ENCODE measurements around the gene NEAT1.

NEAT1 gene

DNA sequence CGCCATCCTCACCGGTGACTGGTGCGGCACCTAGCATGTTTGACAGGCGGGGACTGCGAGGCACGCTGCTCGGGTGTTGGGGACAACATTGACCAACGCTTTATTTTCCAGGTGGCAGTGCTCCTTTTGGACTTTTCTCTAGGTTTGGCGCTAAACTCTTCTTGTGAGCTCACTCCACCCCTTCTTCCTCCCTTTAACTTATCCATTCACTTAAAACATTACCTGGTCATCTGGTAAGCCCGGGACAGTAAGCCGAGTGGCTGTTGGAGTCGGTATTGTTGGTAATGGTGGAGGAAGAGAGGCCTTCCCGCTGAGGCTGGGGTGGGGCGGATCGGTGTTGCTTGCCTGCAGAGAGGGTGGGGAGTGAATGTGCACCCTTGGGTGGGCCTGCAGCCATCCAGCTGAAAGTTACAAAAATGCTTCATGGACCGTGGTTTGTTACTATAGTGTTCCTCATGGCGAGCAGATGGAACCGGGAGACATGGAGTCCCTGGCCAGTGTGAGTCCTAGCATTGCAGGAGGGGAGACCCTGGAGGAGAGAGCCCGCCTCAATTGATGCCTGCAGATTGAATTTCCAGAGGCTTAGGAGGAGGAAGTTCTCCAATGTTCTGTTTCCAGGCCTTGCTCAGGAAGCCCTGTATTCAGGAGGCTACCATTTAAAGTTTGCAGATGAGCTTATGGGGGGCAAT lies 1.1 kb downstream of the NEAT1 start:
- DNase-seq (ENCODE audit: low spot score) = peak; percentile 46

DNA sequence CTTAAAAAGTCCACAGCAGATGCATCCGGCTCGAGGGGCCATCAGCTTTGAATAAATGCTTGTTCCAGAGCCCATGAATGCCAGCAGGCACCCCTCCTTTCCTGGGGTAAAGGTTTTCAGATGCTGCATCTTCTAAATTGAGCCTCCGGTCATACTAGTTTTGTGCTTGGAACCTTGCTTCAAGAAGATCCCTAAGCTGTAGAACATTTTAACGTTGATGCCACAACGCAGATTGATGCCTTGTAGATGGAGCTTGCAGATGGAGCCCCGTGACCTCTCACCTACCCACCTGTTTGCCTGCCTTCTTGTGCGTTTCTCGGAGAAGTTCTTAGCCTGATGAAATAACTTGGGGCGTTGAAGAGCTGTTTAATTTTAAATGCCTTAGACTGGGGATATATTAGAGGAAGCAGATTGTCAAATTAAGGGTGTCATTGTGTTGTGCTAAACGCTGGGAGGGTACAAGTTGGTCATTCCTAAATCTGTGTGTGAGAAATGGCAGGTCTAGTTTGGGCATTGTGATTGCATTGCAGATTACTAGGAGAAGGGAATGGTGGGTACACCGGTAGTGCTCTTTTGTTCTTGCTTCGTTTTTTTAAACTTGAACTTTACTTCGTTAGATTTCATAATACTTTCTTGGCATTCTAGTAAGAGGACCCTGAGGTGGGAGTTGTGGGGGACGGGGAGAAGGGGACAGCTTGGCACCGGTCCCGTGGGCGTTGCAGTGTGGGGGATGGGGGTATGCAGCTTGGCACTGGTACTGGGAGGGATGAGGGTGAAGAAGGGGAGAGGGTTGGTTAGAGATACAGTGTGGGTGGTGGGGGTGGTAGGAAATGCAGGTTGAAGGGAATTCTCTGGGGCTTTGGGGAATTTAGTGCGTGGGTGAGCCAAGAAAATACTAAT lies 1.9 kb downstream of the NEAT1 start:
- DNase-seq (ENCODE audit: low spot score) = peak; percentile 61

- peak; percentile 95 for DNase-seq (ENCODE audit: low spot score)
These were observed 2.7 kb downstream of the NEAT1 start for GRCh38 chr11:65425105-65425970.

DNA sequence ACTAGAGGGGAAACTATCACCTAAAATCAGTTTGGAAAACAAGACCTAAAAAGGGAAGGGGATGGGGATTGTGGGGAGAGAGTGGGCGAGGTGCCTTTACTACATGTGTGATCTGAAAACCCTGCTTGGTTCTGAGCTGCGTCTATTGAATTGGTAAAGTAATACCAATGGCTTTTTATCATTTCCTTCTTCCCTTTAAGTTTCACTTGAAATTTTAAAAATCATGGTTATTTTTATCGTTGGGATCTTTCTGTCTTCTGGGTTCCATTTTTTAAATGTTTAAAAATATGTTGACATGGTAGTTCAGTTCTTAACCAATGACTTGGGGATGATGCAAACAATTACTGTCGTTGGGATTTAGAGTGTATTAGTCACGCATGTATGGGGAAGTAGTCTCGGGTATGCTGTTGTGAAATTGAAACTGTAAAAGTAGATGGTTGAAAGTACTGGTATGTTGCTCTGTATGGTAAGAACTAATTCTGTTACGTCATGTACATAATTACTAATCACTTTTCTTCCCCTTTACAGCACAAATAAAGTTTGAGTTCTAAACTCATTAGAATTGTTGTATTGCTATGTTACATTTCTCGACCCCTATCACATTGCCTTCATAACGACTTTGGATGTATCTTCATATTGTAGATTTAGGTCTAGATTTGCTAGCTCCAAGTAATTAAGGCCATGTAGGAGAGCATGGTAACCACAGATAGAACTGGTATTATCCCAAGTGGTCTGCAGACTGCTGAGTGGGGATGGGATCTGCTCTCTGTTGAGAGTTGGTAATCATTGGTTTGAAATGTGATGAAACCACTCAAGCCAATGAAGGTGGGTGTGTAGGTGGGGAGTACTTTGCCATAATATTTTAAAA lies 3.6 kb downstream of the NEAT1 start:
- DNase-seq (ENCODE audit: low spot score) = peak; percentile 90

DNA sequence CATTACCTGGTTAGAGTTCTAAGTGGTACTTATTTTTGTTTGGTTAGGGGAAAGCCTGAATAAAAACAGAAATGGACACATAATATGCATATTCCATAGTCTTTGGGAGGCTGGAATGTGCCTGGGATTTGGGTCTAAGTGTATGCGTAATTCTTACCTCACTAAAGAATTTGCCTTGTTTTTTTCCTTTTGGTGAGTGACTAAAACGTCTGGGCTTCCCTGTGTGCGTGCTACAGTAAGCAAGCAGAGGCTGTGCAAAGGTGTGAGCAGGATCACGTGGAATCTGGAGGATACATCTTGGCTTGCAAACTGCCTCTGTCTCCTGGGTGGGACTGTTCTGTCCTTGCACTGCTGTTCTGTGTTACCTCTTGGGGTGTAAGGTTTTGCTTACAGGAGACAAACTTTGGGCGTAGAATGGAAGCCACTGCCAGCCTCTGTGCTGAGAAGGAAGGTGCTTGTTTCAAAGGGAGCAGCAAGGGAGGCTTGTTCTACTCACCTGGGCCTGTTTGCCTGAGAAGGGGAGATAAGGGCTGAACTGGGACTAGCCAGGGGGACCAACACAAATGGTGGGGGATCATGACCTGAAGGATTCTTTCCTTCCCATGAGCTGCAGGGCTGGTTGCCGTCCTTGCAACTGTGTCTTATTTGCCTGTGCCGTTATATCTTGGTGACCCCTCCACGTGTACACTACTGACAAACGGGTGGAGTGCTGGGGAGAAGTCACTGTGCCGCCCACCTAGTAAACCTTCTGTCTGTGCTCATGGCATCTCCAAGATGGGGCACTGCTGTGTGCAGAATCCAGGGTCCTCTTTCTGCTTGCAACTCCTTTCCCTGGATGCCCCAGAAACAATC lies 4.5 kb downstream of the NEAT1 start:
- DNase-seq (ENCODE audit: low spot score) = peak; percentile 47

DNA sequence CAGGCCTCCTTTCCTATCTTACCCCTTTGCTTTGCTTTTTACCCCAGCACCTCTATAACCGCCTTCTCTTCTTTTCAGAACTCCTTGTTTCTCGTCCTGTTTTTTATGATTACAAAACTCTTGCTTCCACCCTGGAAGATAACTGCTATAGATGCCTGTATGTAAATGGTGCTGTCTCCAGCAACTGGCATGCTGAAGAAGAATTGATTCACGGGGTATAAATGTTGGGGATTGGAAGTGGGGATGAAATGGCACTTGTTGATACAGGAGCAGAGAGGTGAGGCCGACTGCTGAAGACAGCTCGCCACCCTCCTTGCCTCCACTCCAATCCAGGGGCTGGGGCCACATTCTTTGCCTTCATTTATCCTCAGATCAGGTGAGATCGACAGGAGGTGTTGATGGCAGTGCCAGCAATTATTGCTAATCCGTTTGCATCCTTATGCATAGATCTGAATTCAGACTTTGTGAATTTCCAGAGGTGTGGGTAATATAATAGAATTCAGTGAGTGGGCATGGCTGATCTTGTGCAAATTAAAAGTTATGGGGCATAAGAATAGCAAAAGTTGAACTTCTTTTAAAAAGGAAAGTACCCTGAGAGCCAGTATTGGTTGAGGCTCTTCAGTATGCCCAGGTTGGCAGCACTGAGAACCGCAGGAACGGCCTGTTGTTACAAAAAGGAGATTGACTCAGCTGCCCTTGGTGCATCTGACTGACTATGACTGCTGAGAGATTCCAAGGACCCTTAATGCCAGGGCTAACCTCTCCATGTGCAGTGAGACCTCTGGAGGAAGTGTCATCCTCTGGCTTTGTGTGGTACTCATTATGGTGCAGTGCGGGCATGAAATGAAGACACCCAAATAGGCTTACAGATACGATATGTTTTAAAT lies 5.3 kb downstream of the NEAT1 start:
- peak; percentile 66 for DNase-seq (ENCODE audit: low spot score)

DNA sequence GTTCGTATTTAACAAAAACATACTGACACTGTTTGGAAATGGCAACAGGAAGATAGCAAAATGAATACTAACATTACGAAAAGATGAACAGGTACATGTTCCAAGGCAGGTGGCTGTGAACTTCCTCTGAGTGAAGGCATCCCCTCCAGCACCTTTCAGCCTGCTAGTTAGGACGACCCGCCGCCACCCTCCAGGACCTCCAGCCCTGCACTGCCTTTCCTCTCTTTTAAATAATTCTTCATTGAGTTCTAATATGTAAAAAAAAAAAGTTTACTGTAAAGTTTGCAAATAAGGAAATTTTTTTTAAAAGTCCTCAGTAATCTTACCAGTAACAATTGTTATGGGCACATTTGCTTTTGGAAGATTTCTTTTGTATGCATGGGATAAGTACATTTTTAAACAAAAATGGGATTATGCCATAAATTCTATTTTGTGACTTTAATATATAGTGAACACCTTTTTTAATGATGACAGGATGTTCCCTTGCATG lies 6.0 kb downstream of the NEAT1 start:
- DNase-seq (ENCODE audit: low spot score) = no peak

GRCh38 chr11:65429068-65429681 lies 6.6 kb downstream of the NEAT1 start:
- peak; percentile 28 for DNase-seq (ENCODE audit: low spot score)

- peak; percentile 59 for DNase-seq (ENCODE audit: low spot score)
These were observed 7.3 kb downstream of the NEAT1 start for GRCh38 chr11:65429724-65430405.

GRCh38 chr11:65430406-65431217 lies 8.0 kb downstream of the NEAT1 start:
- DNase-seq (ENCODE audit: low spot score) = peak; percentile 43

GRCh38 chr11:65431451-65432099 lies 9.0 kb downstream of the NEAT1 start:
- DNase-seq (ENCODE audit: low spot score) = peak; percentile 43

- DNase-seq (ENCODE audit: low spot score) = no peak
These were observed 9.6 kb downstream of the NEAT1 start for GRCh38 chr11:65432100-65432650.

DNA sequence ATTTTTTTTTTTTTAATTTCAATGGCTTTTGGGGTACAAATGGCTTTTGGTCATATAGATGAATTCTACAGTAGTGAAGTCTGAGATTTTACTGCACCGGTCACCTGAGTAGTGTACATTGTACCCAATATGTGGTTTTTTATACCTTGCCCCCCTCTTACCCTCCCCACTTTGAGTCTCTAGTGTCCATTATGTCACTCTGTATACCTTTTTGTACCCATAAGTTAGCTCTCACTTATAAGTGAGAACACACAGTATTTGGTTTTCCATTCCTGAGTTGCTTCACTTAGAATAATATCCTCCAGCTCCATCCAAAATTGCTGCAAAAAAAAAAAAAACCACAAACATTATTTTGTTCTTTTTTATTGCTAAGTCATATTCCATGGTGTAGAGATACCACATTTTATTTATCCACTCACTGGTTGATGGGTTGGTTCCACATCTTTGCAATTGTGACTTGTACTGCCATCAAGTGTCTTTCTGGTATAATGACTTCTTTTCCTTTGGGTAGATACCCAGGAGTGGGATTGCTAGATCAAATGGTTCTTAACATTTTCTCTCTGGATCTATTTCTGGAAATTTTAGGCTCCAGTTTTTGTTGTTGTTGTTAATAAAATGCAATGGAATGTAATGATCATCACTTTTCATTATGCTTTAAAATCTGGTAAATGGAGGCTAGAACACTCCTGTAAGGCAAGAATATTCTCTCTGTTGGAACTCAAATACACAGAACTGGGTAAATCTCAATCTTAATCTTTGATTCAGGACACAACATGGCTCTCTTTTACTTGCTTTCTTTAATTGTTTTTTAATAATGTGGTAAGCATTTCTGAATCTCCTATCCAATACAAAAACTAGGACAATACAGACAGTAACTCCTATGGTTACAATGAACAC lies 10.3 kb downstream of the NEAT1 start:
- DNase-seq (ENCODE audit: low spot score) = peak; percentile 47

DNA sequence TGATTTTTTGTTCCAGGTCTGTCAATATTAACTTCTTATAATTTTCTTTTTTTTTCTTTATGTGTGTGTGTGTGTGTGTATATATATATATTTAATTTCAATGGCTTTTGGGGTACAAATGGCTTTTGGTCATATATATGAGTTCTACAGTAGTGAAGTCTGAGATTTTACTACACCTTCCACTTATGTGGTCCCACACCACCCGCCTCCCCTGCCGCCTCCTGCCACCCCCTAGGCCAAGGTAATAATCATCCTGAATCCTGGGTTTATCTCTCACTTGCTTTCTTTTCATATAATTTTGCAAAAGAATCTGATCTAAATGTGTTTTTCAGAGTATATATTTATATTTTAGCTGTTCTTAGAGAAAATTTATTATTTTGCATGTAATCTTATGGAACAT lies 11.1 kb downstream of the NEAT1 start:
- no peak for DNase-seq (ENCODE audit: low spot score)

DNA sequence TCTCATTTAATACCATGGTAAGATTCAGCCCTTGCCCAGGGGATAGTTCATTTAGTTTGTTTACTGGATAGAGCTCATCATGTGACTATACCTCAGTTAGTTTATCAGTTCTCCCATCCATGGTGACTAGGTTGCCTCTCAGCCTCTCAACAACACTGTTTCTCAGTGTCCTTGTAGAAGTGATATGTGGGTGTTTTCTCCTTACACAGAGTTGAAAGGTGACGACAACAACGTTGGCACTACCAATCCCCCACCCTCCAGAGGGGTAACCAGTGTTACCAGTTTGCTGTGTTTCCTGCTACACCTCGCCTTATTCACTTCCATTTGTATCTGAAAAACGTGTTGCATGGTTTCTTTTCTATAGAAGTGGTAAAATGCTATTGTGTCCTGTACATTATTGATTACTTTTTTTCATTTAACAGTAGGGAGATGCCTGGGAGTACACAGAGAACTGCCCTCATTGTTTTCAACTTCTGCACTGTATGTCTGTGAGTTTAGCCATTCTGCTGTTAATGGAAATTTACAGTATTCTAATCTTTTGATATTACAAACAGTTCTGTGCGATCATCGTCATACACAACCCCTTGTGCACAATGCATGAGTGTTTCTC lies 11.6 kb downstream of the NEAT1 start:
- no peak for DNase-seq (ENCODE audit: low spot score)

All from activated CD4-positive, alpha-beta T cell treated with anti-CD3 and anti-CD28 coated beads, Interleukin-2, Interleukin-4, amounts not matched to agents 100 ng/mL and 50 ng/mL, durations not matched to agents 16 hours and 8 hours (primary cell).